ENCODE data around the gene COG7.
"Not testable (repeated sequence)": the region's sequence is repeated elsewhere in the genome, so short reads cannot be mapped to it uniquely, and the experiment has no call there.

COG7 gene

DNA sequence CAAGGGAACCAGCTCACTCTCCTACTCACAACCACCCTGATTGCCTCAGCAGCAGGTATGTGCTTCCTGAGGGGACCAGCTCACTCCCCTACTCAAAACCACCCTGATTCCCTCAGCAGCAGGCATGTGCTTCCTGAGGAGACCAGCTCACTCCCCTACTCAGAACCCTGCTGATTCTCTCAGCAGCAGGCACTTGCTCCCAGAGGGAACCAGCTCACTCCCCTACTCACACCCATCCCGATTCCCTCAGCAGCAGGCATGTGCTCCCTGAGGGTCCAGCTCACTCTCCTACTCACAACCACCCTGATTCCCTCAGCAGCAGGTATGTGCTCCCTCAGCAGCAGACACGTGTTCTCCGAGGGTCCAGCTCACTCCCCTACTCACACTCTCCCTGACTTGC, 26.1 kb upstream of the COG7 start:
- no peak for TF ChIP-seq Cebpa-rat (IDR thresholded peaks at IDR 0.05)

GRCh38 chr16:23478566-23478965, 25.6 kb upstream of the COG7 start:
- Histone ChIP-seq H3K27me3 (no peaks in the 10 kb centered on the region), H3K27ac (no peak overlapping the region), H4K20me1 (peaks cover 61% of the 10 kb centered on the region), H3K9me3 (no peaks in the 10 kb centered on the region), H3K4me3 (no peak overlapping the region), H3K36me3 (peaks cover 99% of the 10 kb centered on the region), H3K9ac (no peak overlapping the region), H3K4me2 (no peak overlapping the region), H3K4me1 (no peaks in the 10 kb centered on the region)
- no peak for TF ChIP-seq Cebpa-rat (IDR thresholded peaks at IDR 0.05)

More for the DNA sequence above, 26.1 kb upstream of the COG7 start:
- no peaks in the 10 kb centered on the region for H3K4me1 ChIP-seq
- H3K27me3 ChIP-seq: no peaks in the 10 kb centered on the region
- H3K9me3 ChIP-seq: no peaks in the 10 kb centered on the region
- H4K20me1 ChIP-seq: peaks cover 57% of the 10 kb centered on the region
- H3K9ac ChIP-seq: no peak overlapping the region
- no peak overlapping the region for H3K4me3 ChIP-seq
- no peak overlapping the region for H3K4me2 ChIP-seq
- no peak overlapping the region for H3K27ac ChIP-seq
- H3K36me3 ChIP-seq: peaks cover 100% of the 10 kb centered on the region

DNA sequence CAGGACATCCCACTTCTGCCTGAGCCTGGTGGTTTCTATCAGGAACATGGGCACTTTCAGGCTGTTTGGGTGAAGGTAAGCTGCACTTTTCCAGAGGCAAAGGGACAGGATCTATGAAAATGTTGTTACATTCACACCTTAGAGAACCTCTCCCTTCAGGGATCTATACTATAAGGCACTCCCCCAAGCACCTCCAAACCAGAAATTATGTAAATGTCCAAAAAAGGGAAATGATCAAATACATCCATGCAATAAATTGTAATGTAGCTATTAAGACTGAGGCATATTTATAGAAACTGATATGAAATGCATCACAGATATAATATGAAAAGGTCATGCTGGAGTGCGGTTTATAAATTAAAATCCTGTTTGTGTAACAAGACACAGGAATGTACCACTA, 23.3 kb upstream of the COG7 start:
- no peak overlapping the region for H3K9ac ChIP-seq
- no peak overlapping the region for H3K4me3 ChIP-seq
- no peak for TF ChIP-seq Cebpa-rat (IDR thresholded peaks at IDR 0.05)
- peaks cover 98% of the 10 kb centered on the region for H3K36me3 ChIP-seq
- H3K4me2 ChIP-seq: no peak overlapping the region
- peaks cover 47% of the 10 kb centered on the region for H4K20me1 ChIP-seq
- H3K27ac ChIP-seq: no peak overlapping the region
- no peaks in the 10 kb centered on the region for H3K4me1 ChIP-seq
- no peaks in the 10 kb centered on the region for H3K9me3 ChIP-seq
- H3K27me3 ChIP-seq: no peaks in the 10 kb centered on the region

GRCh38 chr16:23469814-23470213, 16.8 kb upstream of the COG7 start:
- Histone ChIP-seq H4K20me1 (peaks cover 46% of the 10 kb centered on the region), H3K36me3 (peaks cover 98% of the 10 kb centered on the region), H3K9ac (no peak overlapping the region), H3K9me3 (no peaks in the 10 kb centered on the region), H3K27ac (no peak overlapping the region), H3K4me3 (no peak overlapping the region), H3K4me1 (no peaks in the 10 kb centered on the region), H3K4me2 (no peak overlapping the region), H3K27me3 (no peaks in the 10 kb centered on the region)
- no peak for TF ChIP-seq Cebpa-rat (IDR thresholded peaks at IDR 0.05)

DNA sequence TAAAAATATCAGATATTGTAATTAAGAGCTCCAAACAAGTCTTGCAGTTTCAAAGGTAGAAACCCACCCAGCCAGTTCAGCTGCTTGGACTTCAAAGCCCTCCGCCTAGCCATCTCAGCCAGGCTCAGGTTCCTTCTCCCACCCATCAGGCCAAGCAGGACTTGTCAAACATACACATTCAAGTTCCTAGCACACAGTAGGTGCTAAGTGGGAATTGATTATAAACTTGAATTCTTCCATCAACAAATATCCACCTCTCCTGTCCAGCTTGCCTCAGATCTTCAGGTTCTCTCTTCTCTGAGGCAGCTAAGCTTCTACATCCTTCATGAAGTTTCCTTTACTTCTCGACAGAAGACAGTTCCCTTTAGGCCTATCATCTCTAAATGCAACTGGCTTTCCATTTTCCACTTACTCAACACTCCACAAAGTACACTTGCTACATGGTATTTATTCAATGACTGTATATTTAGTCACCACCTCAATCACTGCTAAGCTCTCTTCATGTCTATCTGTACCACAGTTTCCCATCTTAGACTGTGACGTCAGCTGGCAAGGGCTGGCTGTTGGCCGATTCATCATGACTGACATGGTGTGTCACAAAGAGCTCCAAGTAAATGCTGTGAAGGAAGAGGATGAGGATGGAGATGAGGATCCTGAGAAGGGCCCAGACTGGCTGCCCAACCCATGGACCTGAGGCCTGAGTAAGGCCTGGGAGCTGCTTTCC, 13.3 kb upstream of the COG7 start:
- no peak for TF ChIP-seq Cebpa-rat (IDR thresholded peaks at IDR 0.05)
- no peak overlapping the region for H3K27ac ChIP-seq
- peaks cover 89% of the 10 kb centered on the region for H3K36me3 ChIP-seq
- H3K4me3 ChIP-seq: no peak overlapping the region
- no peak overlapping the region for H3K9ac ChIP-seq
- H3K27me3 ChIP-seq: no peaks in the 10 kb centered on the region
- H3K4me1 ChIP-seq: no peaks in the 10 kb centered on the region
- H3K4me2 ChIP-seq: no peak overlapping the region
- peaks cover 38% of the 10 kb centered on the region; the same call in 1 of the 2 replicates for H4K20me1 ChIP-seq
- no peaks in the 10 kb centered on the region for H3K9me3 ChIP-seq

DNA sequence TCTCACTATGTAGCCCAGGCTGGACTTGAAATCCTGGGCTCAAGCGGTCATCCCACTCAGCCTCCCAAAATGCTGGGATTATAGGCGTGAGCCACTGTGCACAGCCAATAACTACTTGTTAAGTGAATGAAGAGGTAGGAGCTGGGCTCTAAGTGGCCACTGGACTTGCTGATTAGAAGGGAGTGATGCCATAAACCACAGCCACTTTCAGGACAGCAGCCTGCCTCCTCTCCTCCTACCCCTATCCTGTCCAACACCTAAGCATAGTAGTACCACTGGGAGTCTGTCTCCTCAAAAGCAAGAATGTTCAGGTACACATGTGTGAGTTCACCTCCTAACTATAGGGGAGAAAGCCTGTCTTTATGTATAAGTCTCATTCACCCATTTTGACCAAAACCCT, 12.2 kb upstream of the COG7 start:
- TF ChIP-seq Cebpa-rat (IDR thresholded peaks at IDR 0.05): no peak
- Histone ChIP-seq H3K9me3 (no peaks in the 10 kb centered on the region), H3K4me2 (no peak overlapping the region), H3K9ac (no peak overlapping the region), H3K4me3 (no peak overlapping the region), H3K36me3 (peaks cover 82% of the 10 kb centered on the region), H4K20me1 (peaks cover 36% of the 10 kb centered on the region; the same call in 1 of the 2 replicates), H3K27me3 (no peaks in the 10 kb centered on the region), H3K27ac (no peak overlapping the region), H3K4me1 (no peaks in the 10 kb centered on the region)

- Histone ChIP-seq H3K27ac (no peak overlapping the region), H4K20me1 (peaks cover 26% of the 10 kb centered on the region; the same call in 1 of the 2 replicates), H3K4me2 (no peak overlapping the region), H3K4me1 (no peaks in the 10 kb centered on the region), H3K4me3 (no peak overlapping the region), H3K36me3 (peaks cover 72% of the 10 kb centered on the region), H3K27me3 (no peaks in the 10 kb centered on the region), H3K9ac (no peak overlapping the region), H3K9me3 (no peaks in the 10 kb centered on the region)
- TF ChIP-seq Cebpa-rat (IDR thresholded peaks at IDR 0.05): no peak
Measured at GRCh38 chr16:23464196-23464595, 11.2 kb upstream of the COG7 start.

DNA sequence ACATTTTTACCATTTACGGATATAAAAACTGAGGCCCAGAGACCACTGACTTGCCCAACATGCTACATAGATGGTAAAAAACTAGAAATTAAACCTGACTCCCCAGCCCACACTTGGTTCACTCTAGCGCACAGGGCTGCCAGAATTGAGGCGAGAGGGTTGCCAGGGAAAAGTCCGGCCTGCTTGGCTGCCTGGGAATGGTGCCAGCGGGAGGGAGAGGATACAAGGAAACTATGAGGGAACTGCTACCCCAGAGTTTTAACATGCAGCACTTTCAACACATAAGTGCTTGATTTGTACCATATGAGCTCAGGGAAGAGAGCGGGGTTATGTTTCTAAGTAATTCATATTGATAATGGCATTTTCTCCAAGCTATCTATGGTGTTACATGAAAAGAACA, 10.0 kb upstream of the COG7 start:
- H3K4me2 ChIP-seq, H3K4me3 ChIP-seq, H3K27me3 ChIP-seq, H3K9ac ChIP-seq, H3K27ac ChIP-seq, H3K9me3 ChIP-seq, H3K4me1 ChIP-seq: not testable (repeated sequence)
- H4K20me1 ChIP-seq: peaks cover 20% of the 10 kb centered on the region; the same call in 1 of the 2 replicates
- peaks cover 60% of the 10 kb centered on the region for H3K36me3 ChIP-seq

DNA sequence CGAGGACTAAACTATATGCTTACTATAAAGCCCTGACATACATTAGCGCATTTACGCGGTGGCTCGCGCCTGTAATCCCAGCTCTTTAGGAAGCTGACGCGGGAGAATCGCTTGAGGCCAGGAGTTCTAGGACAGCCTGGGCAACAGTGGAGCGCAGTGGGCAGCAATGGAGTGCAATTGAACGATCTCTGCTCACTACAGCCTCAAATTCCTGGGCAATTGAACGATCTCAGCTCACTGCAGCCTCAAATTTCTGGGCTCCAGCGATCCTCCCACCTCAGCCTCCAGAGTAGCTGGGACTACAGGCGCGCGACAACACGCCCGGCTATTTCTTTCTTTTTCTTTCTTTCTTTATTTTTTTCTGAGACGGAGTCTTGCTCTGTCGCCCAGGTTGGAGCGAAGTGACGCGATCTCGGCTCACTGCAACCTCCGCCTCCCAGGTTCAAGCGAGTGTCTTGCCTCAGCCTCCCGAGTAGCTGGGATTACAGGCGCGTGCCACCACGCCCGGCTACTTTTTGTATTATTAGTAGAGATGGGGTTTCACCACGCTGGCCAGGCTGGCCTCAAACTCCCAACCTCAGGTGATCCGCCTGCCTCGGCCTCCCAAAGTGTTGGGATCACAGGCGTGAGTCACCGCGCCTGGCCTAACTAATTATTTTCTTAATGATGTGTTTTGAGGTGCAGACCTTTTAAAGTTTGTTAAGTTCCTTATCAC, 506 bp upstream of the COG7 start:
- Histone ChIP-seq H3K4me2 (peak overlapping the region; percentile 95), H3K9me3 (no peaks in the 10 kb centered on the region), H3K36me3 (peaks cover 2% of the 10 kb centered on the region; the same call in 1 of the 2 replicates), H3K9ac (peak overlapping the region; percentile 88), H3K27me3 (no peaks in the 10 kb centered on the region), H3K4me3 (peak overlapping the region; percentile 89), H4K20me1 (peaks cover 5% of the 10 kb centered on the region; the same call in 1 of the 2 replicates), H3K4me1 (peaks cover 26% of the 10 kb centered on the region), H3K27ac (no peak overlapping the region)
- no peak for TF ChIP-seq Cebpa-rat (IDR thresholded peaks at IDR 0.05)

DNA sequence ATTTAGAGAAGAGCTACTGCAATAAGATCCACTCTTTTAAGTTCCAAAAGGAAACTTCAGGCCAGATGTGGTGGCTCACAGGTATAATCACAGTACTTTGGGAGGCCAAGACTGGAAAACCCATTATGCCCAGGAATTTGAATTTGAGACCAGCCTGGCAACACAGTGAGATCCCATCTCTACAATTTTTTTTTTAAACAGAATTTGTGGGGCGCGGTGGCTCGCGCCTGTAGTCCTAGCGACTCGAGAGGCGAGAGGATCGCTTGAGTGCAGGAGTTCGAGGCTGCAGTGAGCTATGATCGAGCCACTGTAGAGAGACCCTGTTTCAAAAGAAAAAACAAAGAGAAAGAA, 793 bp downstream of the COG7 start:
- H3K27ac ChIP-seq: peak overlapping the region; percentile 73
- peaks cover 26% of the 10 kb centered on the region for H3K4me1 ChIP-seq
- no peaks in the 10 kb centered on the region for H3K9me3 ChIP-seq
- H3K9ac ChIP-seq: peak overlapping the region; percentile 88
- peak overlapping the region; percentile 89 for H3K4me3 ChIP-seq
- H3K36me3 ChIP-seq: peaks cover 9% of the 10 kb centered on the region; the same call in 1 of the 2 replicates
- no peak for TF ChIP-seq Cebpa-rat (IDR thresholded peaks at IDR 0.05)
- H4K20me1 ChIP-seq: peaks cover 11% of the 10 kb centered on the region; the same call in 1 of the 2 replicates
- no peaks in the 10 kb centered on the region for H3K27me3 ChIP-seq
- H3K4me2 ChIP-seq: peak overlapping the region; percentile 95
